Spleen (tissue), 7 donors: ENCODE results near the gene EMX1.

Experiments
- POLR2A ChIP-seq, 3 donors: fragments of 450-650 bp; IDR thresholded peaks; one replicate each; pipeline ENCODE4 v1.5.1; 2017; ENCODE audit warnings: antibody characterized with exemption in 3 of 3, mild to moderate bottlenecking in 1 of 3
- POLR2AphosphoS5 ChIP-seq, 3 donors: sonication (generic); formaldehyde crosslinking; IDR thresholded peaks; one replicate each; pipeline ENCODE4 v1.5.1; 2017; ENCODE audit warnings: antibody characterized with exemption in 3 of 3
- TF ChIP-seq, protein P1 (sequence below), 11 experiments: fragments of 200-600 bp in 7 of 11; fragments of 450-650 bp in 4 of 11; sonication (generic) in 4 of 11; IDR thresholded peaks in 8 of 11; conservative IDR thresholded peaks in 3 of 11; 1 replicate in 7 of 11; 2 replicates in 4 of 11; pipeline versions ENCODE4 v1.4.0 to v1.8.0; 2016 to 2021; ENCODE audit warnings: antibody characterized with exemption in 11 of 11, inconsistent platforms in 4 of 11, mild to moderate bottlenecking in 1 of 11
- donor health status: DM: no; HTN: no; CAD: no; lungs with moderate emphysema.
- donor health status: DM: no; HTN: no; CAD: no.
- donor health status: DM: no; HTN: no; CAD: no.

DNA sequence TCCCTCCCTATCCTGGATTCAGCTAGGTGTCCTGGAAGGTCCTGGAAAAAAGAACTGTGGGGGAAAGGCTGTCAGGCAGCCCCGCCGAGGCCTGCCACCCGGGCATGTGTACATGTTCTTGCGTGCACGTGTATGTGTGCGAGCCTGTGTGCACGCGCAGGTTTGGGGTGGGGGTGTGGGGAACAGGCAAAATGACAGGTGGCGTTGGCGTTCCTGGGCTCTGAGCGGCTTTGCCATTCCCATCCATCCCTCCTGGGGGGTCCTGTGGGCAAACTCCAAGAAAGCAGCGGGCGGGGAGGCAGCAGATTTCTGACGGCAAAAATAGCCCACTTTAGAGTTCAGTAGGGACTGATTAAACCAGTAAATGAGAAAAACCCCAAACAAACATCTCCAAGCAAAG is 35.6 kb downstream of the EMX1 start:
- TF ChIP-seq, protein P1, sequence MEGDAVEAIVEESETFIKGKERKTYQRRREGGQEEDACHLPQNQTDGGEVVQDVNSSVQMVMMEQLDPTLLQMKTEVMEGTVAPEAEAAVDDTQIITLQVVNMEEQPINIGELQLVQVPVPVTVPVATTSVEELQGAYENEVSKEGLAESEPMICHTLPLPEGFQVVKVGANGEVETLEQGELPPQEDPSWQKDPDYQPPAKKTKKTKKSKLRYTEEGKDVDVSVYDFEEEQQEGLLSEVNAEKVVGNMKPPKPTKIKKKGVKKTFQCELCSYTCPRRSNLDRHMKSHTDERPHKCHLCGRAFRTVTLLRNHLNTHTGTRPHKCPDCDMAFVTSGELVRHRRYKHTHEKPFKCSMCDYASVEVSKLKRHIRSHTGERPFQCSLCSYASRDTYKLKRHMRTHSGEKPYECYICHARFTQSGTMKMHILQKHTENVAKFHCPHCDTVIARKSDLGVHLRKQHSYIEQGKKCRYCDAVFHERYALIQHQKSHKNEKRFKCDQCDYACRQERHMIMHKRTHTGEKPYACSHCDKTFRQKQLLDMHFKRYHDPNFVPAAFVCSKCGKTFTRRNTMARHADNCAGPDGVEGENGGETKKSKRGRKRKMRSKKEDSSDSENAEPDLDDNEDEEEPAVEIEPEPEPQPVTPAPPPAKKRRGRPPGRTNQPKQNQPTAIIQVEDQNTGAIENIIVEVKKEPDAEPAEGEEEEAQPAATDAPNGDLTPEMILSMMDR (IDR thresholded peaks at IDR 0.05 in 8 of 11, conservative IDR thresholded peaks at IDR 0.05 in 3 of 11) = no peak
- TF ChIP-seq POLR2A (IDR thresholded peaks at IDR 0.05) (no peak), POLR2AphosphoS5 (IDR thresholded peaks at IDR 0.05) (no peak)
